ENCODE data around the gene INTS6. TPM values are rescaled to one million over a fixed set of nuclear protein-coding genes. Genes with fewer than 3 reads are reported as not detected.

INTS6 gene
- total and polyA plus RNA-seq, 2 donors (not counting 1 experiment from before 2014, with no cell fraction given) = 15.4 to 74.7 TPM

- CTCF ChIA-PET = no interaction called here
- Mint-ChIP-seq H3K4me3 (no peak overlapping the region), H3K27ac (no peak overlapping the region), H3K4me1 (peaks cover 32% of the 10 kb centered on the region), H3K9me3 (ENCODE audit: insufficient read depth) (no peaks in the 10 kb centered on the region), H3K27me3 (no peaks in the 10 kb centered on the region)
- 94% methylated on average over 2 of the region's 6 CpGs for WGBS (ENCODE audit: insufficient coverage)
- Histone ChIP-seq H3K4me1 (ENCODE audit: control insufficient read depth in 2 of 2, insufficient read depth in 2 of 2, low read length in 2 of 2) (peaks cover 0 to 11% of the 10 kb centered on the region in 2 donors), H3K36me3 (replicated peaks in 1 of 2; ENCODE audit: control extremely low read depth in 1 of 2, control insufficient read depth in 1 of 2, extremely low read depth in 1 of 2, insufficient read depth in 2 of 2, low read length in 1 of 2) (peaks cover 3% of the 10 kb centered on the region in 2 experiments), H3K4me3 (ENCODE audit: control extremely low read depth in 1 of 5, extremely low read depth in 1 of 5, insufficient read depth in 1 of 5, low read depth in 2 of 5, low read length in 4 of 5) (no peak overlapping the region), H3K27ac (ENCODE audit: low read length in 2 of 2) (no peak overlapping the region), H3K4me2 (replicated peaks; ENCODE audit: low read depth, low read length, poor library complexity, severe bottlenecking) (no peak overlapping the region), H3K79me2 (ENCODE audit: control insufficient read depth, insufficient read depth, low read length) (peaks cover 67% of the 10 kb centered on the region), H2AFZ (ENCODE audit: insufficient read depth, low read depth, low read length, poor library complexity, severe bottlenecking) (no peak overlapping the region), H4K20me1 (ENCODE audit: control insufficient read depth, insufficient read depth, low read length, poor library complexity, severe bottlenecking) (peaks cover 22% of the 10 kb centered on the region), H3K27me3 (replicated peaks in 1 of 4; ENCODE audit: control extremely low read depth in 1 of 4, control insufficient read depth in 3 of 4, insufficient read depth in 4 of 4, low read length in 3 of 4) (no peaks in the 10 kb centered on the region), H3K9ac (ENCODE audit: low read length) (no peak overlapping the region), H3K9me3 (ENCODE audit: control extremely low read depth in 1 of 3, control insufficient read depth in 2 of 3, insufficient read depth in 1 of 3, low read length in 2 of 3) (no peaks in the 10 kb centered on the region)
- no peak for TF ChIP-seq CTCF (IDR thresholded peaks at IDR 0.05)
- no peak for TF ChIP-seq EZH2 (IDR thresholded peaks at IDR 0.05; ENCODE audit: borderline replicate concordance, insufficient read depth, low read depth, low read length, poor library complexity, severe bottlenecking)
- intact Hi-C loops (cut with micrococcal nuclease) = no loop called here
- POLR2A ChIA-PET = no interaction called here
- ATAC-seq (ENCODE audit: low read depth) (no peak), DNase-seq (no peak)
Observed at GRCh38 chr13:51397262-51397941, 55.4 kb downstream of the INTS6 start.

- no peak for ATAC-seq (ENCODE audit: low read depth)
- H4K20me1 ChIP-seq (ENCODE audit: control insufficient read depth, insufficient read depth, low read length, poor library complexity, severe bottlenecking) = peaks cover 29% of the 10 kb centered on the region
- no peak overlapping the region for H3K4me3 ChIP-seq (ENCODE audit: control extremely low read depth in 1 of 5, extremely low read depth in 1 of 5, insufficient read depth in 1 of 5, low read depth in 2 of 5, low read length in 4 of 5)
- intact Hi-C loops (cut with micrococcal nuclease) = no loop called here
- no peaks in the 10 kb centered on the region for H3K27me3 ChIP-seq (replicated peaks in 1 of 4; ENCODE audit: control extremely low read depth in 1 of 4, control insufficient read depth in 3 of 4, insufficient read depth in 4 of 4, low read length in 3 of 4)
- Mint-ChIP-seq H3K27ac (peak overlapping the region; percentile 1), H3K4me1 (peaks cover 29% of the 10 kb centered on the region), H3K27me3 (no peaks in the 10 kb centered on the region), H3K9me3 (ENCODE audit: insufficient read depth) (no peaks in the 10 kb centered on the region), H3K4me3 (no peak overlapping the region)
- POLR2A ChIA-PET = no interaction called here
- peaks cover 0 to 11% of the 10 kb centered on the region in 2 donors for H3K4me1 ChIP-seq (ENCODE audit: control insufficient read depth in 2 of 2, insufficient read depth in 2 of 2, low read length in 2 of 2)
- DNase-seq = peak; percentile 17
- CTCF ChIA-PET = no interaction called here
- TF ChIP-seq EZH2 (IDR thresholded peaks at IDR 0.05; ENCODE audit: borderline replicate concordance, insufficient read depth, low read depth, low read length, poor library complexity, severe bottlenecking) = no peak
- no peak for TF ChIP-seq CTCF (IDR thresholded peaks at IDR 0.05)
- 17% methylated on average over 1 of the region's 2 CpGs for WGBS (ENCODE audit: insufficient coverage)
- no peak overlapping the region for H3K9ac ChIP-seq (ENCODE audit: low read length)
- H3K36me3 ChIP-seq (replicated peaks in 1 of 2; ENCODE audit: control extremely low read depth in 1 of 2, control insufficient read depth in 1 of 2, extremely low read depth in 1 of 2, insufficient read depth in 2 of 2, low read length in 1 of 2) = peaks cover 3 to 7% of the 10 kb centered on the region in 2 experiments
- no peak overlapping the region for H3K4me2 ChIP-seq (replicated peaks; ENCODE audit: low read depth, low read length, poor library complexity, severe bottlenecking)
- H3K27ac ChIP-seq (ENCODE audit: low read length in 2 of 2) = peak overlapping the region in 1 of 2 donors; percentile 9
- no peaks in the 10 kb centered on the region for H3K9me3 ChIP-seq (ENCODE audit: control extremely low read depth in 1 of 3, control insufficient read depth in 2 of 3, insufficient read depth in 1 of 3, low read length in 2 of 3)
- no peak overlapping the region for H2AFZ ChIP-seq (ENCODE audit: insufficient read depth, low read depth, low read length, poor library complexity, severe bottlenecking)
- H3K79me2 ChIP-seq (ENCODE audit: control insufficient read depth, insufficient read depth, low read length) = peaks cover 68% of the 10 kb centered on the region
Observed at GRCh38 chr13:51396352-51396751, 56.5 kb downstream of the INTS6 start.

Measured in B cell (primary cell).